GM23248 (cell line): ENCODE results near the gene DCUN1D2. TPM values are rescaled to one million over a fixed set of nuclear protein-coding genes. Genes with fewer than 3 reads are reported as not detected.

Source experiments
- DNase-seq: peaks from one replicate; pipeline ENCODE4 v3.0.0-alpha.2; 2015
- H2AFZ ChIP-seq: fragments of 200-600 bp; sonication (generic); 2 replicates; pipeline ENCODE4 v1.6.1; 2016; ENCODE audit warnings: antibody characterized with exemption
- H3F3A ChIP-seq: fragments of 200-600 bp; sonication (generic); 2 replicates; pipeline ENCODE4 v1.6.1; 2016; ENCODE audit warnings: mild to moderate bottlenecking, antibody characterized with exemption, mixed run types; ENCODE audit not compliant: insufficient read depth
- H3K27ac ChIP-seq: fragments of 200-600 bp; sonication (generic); 2 replicates; pipeline ENCODE4 v1.5.1; 2016; ENCODE audit warnings: mild to moderate bottlenecking
- H3K27me3 ChIP-seq: fragments of 200-600 bp; sonication (generic); replicated peaks from 2 replicates; pipeline ENCODE4 v1.6.1; 2016; ENCODE audit warnings: mild to moderate bottlenecking; ENCODE audit not compliant: insufficient read depth
- H3K36me3 ChIP-seq: fragments of 200-600 bp; sonication (generic); 2 replicates; pipeline ENCODE4 v1.6.1; 2016; ENCODE audit warnings: low read depth, mild to moderate bottlenecking
- H3K4me1 ChIP-seq: fragments of 200-600 bp; sonication (generic); 2 replicates; pipeline ENCODE4 v1.6.1; 2016; ENCODE audit warnings: mild to moderate bottlenecking; ENCODE audit not compliant: insufficient read depth
- H3K4me2 ChIP-seq: fragments of 200-600 bp; sonication (generic); one replicate; pipeline ENCODE4 v1.6.1; 2016; ENCODE audit warnings: mild to moderate bottlenecking; ENCODE audit not compliant: unreplicated experiment
- H3K4me3 ChIP-seq: fragments of 200-600 bp; sonication (generic); 2 replicates; pipeline ENCODE4 v1.5.1; 2016; ENCODE audit warnings: mild to moderate bottlenecking
- H3K79me2 ChIP-seq: fragments of 200-600 bp; sonication (generic); 2 replicates; pipeline ENCODE4 v1.6.1; 2016; ENCODE audit warnings: mild to moderate bottlenecking; ENCODE audit not compliant: insufficient read depth
- H3K9ac ChIP-seq: fragments of 200-600 bp; sonication (generic); 2 replicates; pipeline ENCODE4 v1.6.1; 2016; ENCODE audit warnings: mild to moderate bottlenecking
- H3K9me2 ChIP-seq: fragments of 200-600 bp; sonication (generic); 2 replicates; pipeline ENCODE4 v1.6.1; 2016; ENCODE audit warnings: mixed run types, mild to moderate bottlenecking, moderate library complexity; ENCODE audit not compliant: insufficient read depth
- H3K9me3 ChIP-seq: fragments of 200-600 bp; sonication (generic); one replicate; pipeline ENCODE4 v1.6.1; 2017; ENCODE audit warnings: low read depth
- H4K20me1 ChIP-seq: fragments of 200-600 bp; sonication (generic); 2 replicates; pipeline ENCODE4 v1.6.0; 2016; ENCODE audit not compliant: insufficient read depth
- EZH2 ChIP-seq: fragments of 200-600 bp; sonication (generic); IDR thresholded peaks from 2 replicates; pipeline ENCODE4 v1.6.1; 2018; ENCODE audit warnings: antibody characterized with exemption, mild to moderate bottlenecking; ENCODE audit not compliant: insufficient read depth, poor library complexity, severe bottlenecking
- EZH2phosphoT487 ChIP-seq: fragments of 200-600 bp; sonication (generic); IDR thresholded peaks from 2 replicates; pipeline ENCODE4 v1.6.1; 2018; ENCODE audit warnings: antibody characterized with exemption, moderate library complexity, mild to moderate bottlenecking, low read depth; ENCODE audit not compliant: insufficient read depth
- WGBS, 2 experiments: methylation state at CpG; one replicate each; pipeline ENCODE4 v1.1.6; 2015 to 2017; ENCODE audit warnings: low lambda C conversion rate in 2 of 2, low coverage in 1 of 2; ENCODE audit errors: missing lambda C conversion rate in 2 of 2; 5-methylcytosine and 5-hydroxymethylcytosine counted together
- in situ Hi-C: fragments of 300-500 bp; cut with MboI; formaldehyde crosslinking; loops from 2 replicates; pipeline ENCODE4 v1.15.0; 2020
- polyA plus RNA-seq: library from polyadenylated mRNA; unstranded; fragments of >200 nt; fragmentation: Nextera tagmentation; extraction: Ambion mirVana; gene quantifications from 2 replicates; pipeline ENCODE4 v1.2.1, GENCODE V29; 2016
- total RNA-seq: library from RNA; depleted of rRNA; stranded (reverse); fragments of >200 nt; shearing (Covaris generic); gene quantifications from 2 replicates; pipeline ENCODE4 v1.2.3, GENCODE V29; 2014

Gene DCUN1D2
- total and polyA plus RNA-seq, 2 experiments from 2014 or later, result 7.2 to 9.9 TPM

- no peak overlapping the region for H3K27ac ChIP-seq
- in situ Hi-C loops, result no loop called here
- DNase-seq, result no peak
- no peak overlapping the region for H3K4me2 ChIP-seq
- no peaks in the 10 kb centered on the region; the same call in 1 of the 2 replicates for H3F3A ChIP-seq
- H4K20me1 ChIP-seq, result no peaks in the 10 kb centered on the region
- 93 to 94% methylated on average over 13 to 17 of the region's 17 CpGs for WGBS, 2 experiments
- peaks cover 29% of the 10 kb centered on the region for H3K36me3 ChIP-seq
- H2AFZ ChIP-seq, result no peak overlapping the region
- no peak overlapping the region for H3K9ac ChIP-seq
- H3K4me1 ChIP-seq, result no peaks in the 10 kb centered on the region
- no peaks in the 10 kb centered on the region for H3K27me3 ChIP-seq
- no peaks in the 10 kb centered on the region for H3K9me3 ChIP-seq
- H3K9me2 ChIP-seq, result no peaks in the 10 kb centered on the region
- H3K79me2 ChIP-seq, result peaks cover 61% of the 10 kb centered on the region
- TF ChIP-seq EZH2 (no peak), EZH2phosphoT487 (no peak)
- no peak overlapping the region for H3K4me3 ChIP-seq
Measured at GRCh38 chr13:113508521-113509254, 18.2 kb upstream of the DCUN1D2 start.

DNA sequence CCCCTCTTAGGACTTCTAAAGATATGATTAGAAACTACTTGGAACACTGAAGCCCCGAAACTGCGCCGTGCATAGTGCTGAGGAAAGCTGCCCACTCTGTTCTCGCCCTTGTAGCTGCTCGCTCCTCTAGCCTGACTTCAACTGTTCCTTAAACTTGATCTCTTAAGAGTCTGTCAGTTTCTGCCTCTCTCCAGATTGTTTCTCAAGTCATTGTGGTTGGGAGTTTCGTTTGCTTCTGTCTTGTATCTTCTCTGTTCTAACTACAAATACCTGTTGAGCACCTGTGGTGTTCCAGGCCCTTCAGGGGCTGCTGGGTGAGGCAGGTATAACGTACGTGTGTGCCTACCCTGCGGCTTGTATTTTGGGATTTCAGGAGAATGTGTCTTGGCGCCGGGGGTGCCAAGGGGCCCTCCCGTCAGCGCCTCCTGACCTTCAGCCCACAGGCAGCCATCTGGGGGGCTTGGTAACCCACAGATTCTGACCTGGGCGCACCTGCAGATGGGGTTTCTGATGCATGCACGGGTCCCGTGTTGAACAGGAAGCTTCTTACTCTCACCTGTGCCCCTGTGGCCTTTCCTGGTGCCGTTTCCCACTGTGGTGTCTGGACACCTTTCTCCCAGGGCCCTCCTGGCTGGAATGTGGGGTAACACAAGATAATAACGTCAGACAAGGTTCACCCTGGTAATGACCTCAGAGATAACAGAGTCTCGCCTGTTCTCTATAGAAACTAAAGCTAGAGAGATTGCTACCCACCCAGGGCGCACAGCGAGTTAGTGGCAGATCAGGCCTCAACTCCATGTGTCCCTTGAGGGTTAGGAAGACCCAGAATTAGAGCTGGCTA, 17.2 kb upstream of the DCUN1D2 start:
- no peak overlapping the region for H3K4me2 ChIP-seq
- no peak for DNase-seq
- WGBS, 2 experiments, result 91% methylated on average over 21 of the region's 21 CpGs
- peaks cover 39% of the 10 kb centered on the region for H3K36me3 ChIP-seq
- H3K4me3 ChIP-seq, result no peak overlapping the region
- TF ChIP-seq EZH2 (no peak), EZH2phosphoT487 (no peak)
- H3F3A ChIP-seq, result no peaks in the 10 kb centered on the region
- H3K4me1 ChIP-seq, result no peaks in the 10 kb centered on the region
- H3K27me3 ChIP-seq, result no peaks in the 10 kb centered on the region
- no peaks in the 10 kb centered on the region for H3K9me3 ChIP-seq
- in situ Hi-C loops, result no loop called here
- H3K9ac ChIP-seq, result no peak overlapping the region
- H3K79me2 ChIP-seq, result peaks cover 71% of the 10 kb centered on the region
- no peaks in the 10 kb centered on the region for H3K9me2 ChIP-seq
- no peak overlapping the region for H2AFZ ChIP-seq
- H3K27ac ChIP-seq, result no peak overlapping the region
- no peaks in the 10 kb centered on the region for H4K20me1 ChIP-seq

DNA sequence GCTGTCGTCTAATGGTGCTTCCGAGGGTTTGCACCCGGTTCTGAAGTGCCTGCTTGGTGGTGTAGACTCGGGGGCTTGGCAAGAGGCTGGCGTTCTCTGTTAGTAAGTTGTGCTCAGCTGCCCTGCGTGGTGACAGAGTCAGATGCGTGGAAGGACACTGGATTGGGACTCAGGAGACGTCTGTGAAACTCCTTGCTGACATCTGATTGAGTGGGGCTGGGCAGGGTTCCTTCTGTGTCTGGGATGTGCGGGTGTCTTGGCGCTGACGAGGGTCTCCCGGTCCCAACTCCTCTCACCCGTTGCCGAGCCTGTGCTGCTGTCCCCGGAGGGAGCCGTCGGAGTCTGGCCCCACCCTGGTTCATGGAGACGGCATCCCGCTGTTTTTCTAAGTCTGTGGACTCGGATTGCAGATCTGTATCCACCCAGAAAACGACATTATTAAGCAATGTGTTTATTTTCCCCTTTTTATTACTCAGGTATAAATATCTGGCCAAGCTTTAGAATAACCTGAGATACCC, 16.4 kb upstream of the DCUN1D2 start:
- H3F3A ChIP-seq, result no peaks in the 10 kb centered on the region
- no peaks in the 10 kb centered on the region for H4K20me1 ChIP-seq
- no peak overlapping the region for H2AFZ ChIP-seq
- no peaks in the 10 kb centered on the region for H3K4me1 ChIP-seq
- no peak overlapping the region for H3K9ac ChIP-seq
- H3K27me3 ChIP-seq, result no peaks in the 10 kb centered on the region
- no peak overlapping the region for H3K27ac ChIP-seq
- no peak for DNase-seq
- peaks cover 77% of the 10 kb centered on the region for H3K79me2 ChIP-seq
- TF ChIP-seq EZH2phosphoT487 (no peak), EZH2 (no peak)
- H3K36me3 ChIP-seq, result peaks cover 47% of the 10 kb centered on the region
- H3K4me2 ChIP-seq, result no peak overlapping the region
- no peaks in the 10 kb centered on the region for H3K9me3 ChIP-seq
- no peak overlapping the region for H3K4me3 ChIP-seq
- in situ Hi-C loops, result no loop called here
- no peaks in the 10 kb centered on the region for H3K9me2 ChIP-seq
- 79 to 81% methylated on average over 21 of the region's 21 CpGs for WGBS, 2 experiments

DNA sequence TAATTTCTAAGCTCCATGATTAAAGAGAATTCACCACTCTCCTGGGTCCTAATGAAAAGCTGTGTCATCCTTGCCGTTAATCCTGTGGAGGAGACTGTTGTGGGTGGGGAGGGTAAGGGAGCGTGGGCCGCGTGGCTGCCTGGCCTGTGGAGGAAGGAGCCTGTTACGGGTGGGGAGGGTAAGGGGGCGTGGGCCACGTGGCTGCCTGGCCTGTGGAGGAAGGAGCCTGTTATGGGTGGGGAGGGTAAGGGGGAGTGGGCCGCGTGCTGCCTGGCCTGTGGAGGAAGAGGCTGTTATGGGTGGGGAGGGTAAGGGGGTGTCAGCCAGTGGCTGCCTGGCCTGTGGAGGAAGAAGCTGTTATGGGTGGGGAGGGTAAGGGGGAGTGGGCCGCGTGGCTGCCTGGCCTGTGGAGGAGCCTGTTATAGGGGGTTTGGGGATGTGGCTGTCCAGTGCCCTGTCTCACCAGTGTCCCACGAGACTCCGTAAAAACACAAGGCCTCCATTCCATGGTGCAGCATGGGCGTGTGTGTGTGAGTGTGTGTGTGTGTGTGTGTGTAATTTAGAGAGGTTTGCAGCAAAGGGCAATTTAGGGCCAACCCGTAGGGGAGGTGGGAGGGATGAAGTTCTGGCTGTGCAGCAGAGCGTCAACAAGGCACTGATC, 15.6 kb upstream of the DCUN1D2 start:
- H3K4me3 ChIP-seq, result no peak overlapping the region
- H3K27ac ChIP-seq, result no peak overlapping the region
- H3K36me3 ChIP-seq, result peaks cover 49% of the 10 kb centered on the region
- TF ChIP-seq EZH2phosphoT487 (no peak), EZH2 (no peak)
- no peaks in the 10 kb centered on the region for H3K27me3 ChIP-seq
- H3K9ac ChIP-seq, result no peak overlapping the region
- H3F3A ChIP-seq, result no peaks in the 10 kb centered on the region
- 61 to 65% methylated on average over 6 to 16 of the region's 16 CpGs for WGBS, 2 experiments
- H3K9me2 ChIP-seq, result no peaks in the 10 kb centered on the region
- H3K79me2 ChIP-seq, result peaks cover 84% of the 10 kb centered on the region
- H3K4me2 ChIP-seq, result no peak overlapping the region
- H2AFZ ChIP-seq, result no peak overlapping the region
- H4K20me1 ChIP-seq, result no peaks in the 10 kb centered on the region
- no peak for DNase-seq
- in situ Hi-C loops, result no loop called here
- H3K4me1 ChIP-seq, result no peaks in the 10 kb centered on the region
- H3K9me3 ChIP-seq, result no peaks in the 10 kb centered on the region
